NT2/D1 (cell line): ENCODE results near the gene SLIT3.

ENCODE experiments used
- DNase-seq: peaks from one replicate; pipeline ENCODE4 v3.0.0-alpha.2; 2011; ENCODE audit warnings: low read depth, low spot score
- H3K27me3 ChIP-seq: 2 replicates; pipeline ENCODE4 v1.6.0; 2011; ENCODE audit warnings: mild to moderate bottlenecking; ENCODE audit not compliant: insufficient read length, insufficient read depth
- H3K36me3 ChIP-seq: 2 replicates; pipeline ENCODE4 v1.6.1; 2011; ENCODE audit warnings: mild to moderate bottlenecking, low read length, mixed read lengths; ENCODE audit not compliant: insufficient read depth, insufficient read length
- H3K4me1 ChIP-seq: 2 replicates; pipeline ENCODE4 v1.5.1; 2011; ENCODE audit not compliant: insufficient read depth, insufficient read length
- H3K4me3 ChIP-seq: 2 replicates; pipeline ENCODE4 v1.5.1; 2011; ENCODE audit warnings: low read depth; ENCODE audit not compliant: insufficient read length
- H3K9ac ChIP-seq: 2 replicates; pipeline ENCODE4 v1.6.0; 2011; ENCODE audit warnings: low read depth; ENCODE audit not compliant: insufficient read length
- H3K9me3 ChIP-seq: 2 replicates; pipeline ENCODE4 v1.5.1; 2011; ENCODE audit warnings: mild to moderate bottlenecking, low read length; ENCODE audit not compliant: insufficient read depth
- SUZ12 ChIP-seq: IDR thresholded peaks from 2 replicates; pipeline ENCODE4 v1.6.1; 2011; ENCODE audit not compliant: insufficient read length, insufficient read depth; ENCODE audit errors: extremely low read depth
- YY1 ChIP-seq: IDR thresholded peaks from 2 replicates; pipeline ENCODE4 v1.6.1; 2011; ENCODE audit not compliant: insufficient read length, insufficient read depth
- ZNF274 ChIP-seq: IDR thresholded peaks from 2 replicates; pipeline ENCODE4 v1.6.1; 2011; ENCODE audit warnings: mild to moderate bottlenecking, low read depth, low read length

Gene SLIT3

DNA sequence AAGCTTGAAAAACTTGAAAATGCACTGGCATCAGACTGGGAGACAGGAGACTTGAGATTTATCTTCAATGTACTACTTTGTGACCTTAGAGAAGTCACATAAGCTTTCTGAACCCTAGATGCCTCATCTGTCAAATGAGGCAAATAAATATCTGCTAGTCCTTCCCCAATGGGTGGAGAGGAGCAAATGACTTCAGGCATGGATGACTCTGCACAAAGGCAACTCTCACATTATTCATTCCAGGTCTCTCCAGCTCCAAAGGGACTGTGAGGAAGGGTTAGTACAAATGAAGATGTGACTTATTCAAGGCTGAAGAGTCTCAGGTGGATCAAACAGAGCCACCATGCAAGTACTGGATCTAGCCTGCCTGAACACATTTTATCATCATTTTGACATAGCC lies 228.7 kb downstream of the SLIT3 start:
- no peak overlapping the region for H3K4me3 ChIP-seq
- no peak overlapping the region for H3K9ac ChIP-seq
- DNase-seq = no peak
- H3K27me3 ChIP-seq = no peaks in the 10 kb centered on the region
- no peaks in the 10 kb centered on the region for H3K9me3 ChIP-seq
- H3K4me1 ChIP-seq = no peaks in the 10 kb centered on the region
- no peaks in the 10 kb centered on the region for H3K36me3 ChIP-seq
- TF ChIP-seq ZNF274 = no peak
- TF ChIP-seq YY1 = no peak
- TF ChIP-seq SUZ12 = no peak

- no peak for DNase-seq
- H3K9me3 ChIP-seq = no peaks in the 10 kb centered on the region
- no peaks in the 10 kb centered on the region for H3K36me3 ChIP-seq
- no peaks in the 10 kb centered on the region for H3K27me3 ChIP-seq
- no peak for TF ChIP-seq SUZ12
- TF ChIP-seq ZNF274 = no peak
- no peak for TF ChIP-seq YY1
- no peak overlapping the region for H3K9ac ChIP-seq
- H3K4me3 ChIP-seq = no peak overlapping the region
- peaks cover 2% of the 10 kb centered on the region for H3K4me1 ChIP-seq
These were observed 230.5 kb downstream of the SLIT3 start for GRCh38 chr5:169070413-169070812.

DNA sequence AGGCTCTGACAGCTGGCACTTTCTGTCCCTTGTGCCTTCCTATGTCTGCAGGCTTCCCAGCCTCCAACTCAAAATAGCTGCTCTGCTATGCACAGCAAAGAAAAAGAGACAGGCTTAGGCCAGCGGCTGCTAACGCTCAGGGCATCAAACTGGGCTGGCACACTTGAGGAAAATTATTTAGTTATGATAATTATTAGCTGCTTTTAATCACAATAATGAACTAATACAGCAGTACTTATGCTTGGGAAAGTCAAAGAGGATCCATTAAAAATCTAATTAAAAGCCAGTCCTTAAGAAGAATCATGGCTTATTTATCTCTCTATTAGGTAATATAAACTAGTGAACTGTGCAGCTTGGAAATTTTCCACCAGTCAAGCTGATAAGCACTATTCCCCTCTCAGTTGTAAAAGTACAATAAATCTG lies 233.2 kb downstream of the SLIT3 start:
- Histone ChIP-seq H3K9me3 (no peaks in the 10 kb centered on the region), H3K36me3 (no peaks in the 10 kb centered on the region), H3K27me3 (no peaks in the 10 kb centered on the region), H3K4me3 (no peak overlapping the region), H3K4me1 (peaks cover 3% of the 10 kb centered on the region), H3K9ac (no peak overlapping the region)
- TF ChIP-seq YY1 (no peak), ZNF274 (no peak), SUZ12 (no peak)
- DNase-seq = no peak

GRCh38 chr5:169065400-169065799 lies 235.5 kb downstream of the SLIT3 start:
- no peak for DNase-seq
- H3K4me3 ChIP-seq = no peak overlapping the region
- H3K27me3 ChIP-seq = no peaks in the 10 kb centered on the region
- H3K9me3 ChIP-seq = no peaks in the 10 kb centered on the region
- TF ChIP-seq SUZ12 (no peak), ZNF274 (no peak), YY1 (no peak)
- H3K4me1 ChIP-seq = peaks cover 3% of the 10 kb centered on the region
- H3K36me3 ChIP-seq = no peaks in the 10 kb centered on the region
- no peak overlapping the region for H3K9ac ChIP-seq

DNA sequence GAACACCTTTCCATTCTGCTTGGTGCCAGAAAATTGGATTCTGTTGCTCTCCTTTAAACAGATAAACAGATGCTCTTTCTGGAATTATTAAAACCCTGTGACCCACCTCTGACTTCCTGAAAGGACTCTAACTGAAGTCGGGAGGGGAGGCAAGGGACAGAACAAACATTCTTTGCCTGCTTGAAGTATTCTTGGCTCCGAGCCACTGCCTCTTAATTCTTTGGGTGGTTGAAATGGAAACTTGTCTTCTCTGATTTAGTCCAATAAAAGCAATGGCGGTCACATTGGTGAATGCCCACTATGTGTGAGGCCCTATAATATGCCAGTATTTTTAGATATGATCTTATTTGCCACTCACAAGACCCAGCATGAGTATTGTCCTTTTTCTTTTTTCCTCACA lies 236.8 kb downstream of the SLIT3 start:
- no peaks in the 10 kb centered on the region for H3K27me3 ChIP-seq
- no peak for DNase-seq
- H3K4me3 ChIP-seq = no peak overlapping the region
- H3K36me3 ChIP-seq = no peaks in the 10 kb centered on the region
- H3K9me3 ChIP-seq = no peaks in the 10 kb centered on the region
- peaks cover 3% of the 10 kb centered on the region for H3K4me1 ChIP-seq
- no peak overlapping the region for H3K9ac ChIP-seq
- no peak for TF ChIP-seq ZNF274
- no peak for TF ChIP-seq SUZ12
- no peak for TF ChIP-seq YY1

GRCh38 chr5:169063316-169063953 lies 237.5 kb downstream of the SLIT3 start:
- no peak overlapping the region for H3K4me3 ChIP-seq
- peak overlapping the region; percentile 13 for H3K9ac ChIP-seq
- H3K4me1 ChIP-seq = peaks cover 3% of the 10 kb centered on the region
- TF ChIP-seq YY1 = no peak
- TF ChIP-seq SUZ12 = no peak
- TF ChIP-seq ZNF274 = no peak
- no peaks in the 10 kb centered on the region for H3K27me3 ChIP-seq
- DNase-seq = no peak
- H3K36me3 ChIP-seq = no peaks in the 10 kb centered on the region
- H3K9me3 ChIP-seq = no peaks in the 10 kb centered on the region

GRCh38 chr5:169062690-169063089 lies 238.2 kb downstream of the SLIT3 start:
- Histone ChIP-seq H3K4me3 (no peak overlapping the region), H3K9me3 (no peaks in the 10 kb centered on the region), H3K9ac (no peak overlapping the region), H3K4me1 (peaks cover 3% of the 10 kb centered on the region), H3K36me3 (no peaks in the 10 kb centered on the region), H3K27me3 (no peaks in the 10 kb centered on the region)
- TF ChIP-seq ZNF274 = no peak
- TF ChIP-seq YY1 = no peak
- no peak for TF ChIP-seq SUZ12
- no peak for DNase-seq

GRCh38 chr5:169054506-169054905 lies 246.4 kb downstream of the SLIT3 start:
- no peak for DNase-seq

More at GRCh38 chr5:169054506-169054905, 246.4 kb downstream of the SLIT3 start:
- no peaks in the 10 kb centered on the region for H3K9me3 ChIP-seq
- no peak for TF ChIP-seq SUZ12
- TF ChIP-seq YY1 = no peak
- TF ChIP-seq ZNF274 = no peak
- H3K9ac ChIP-seq = no peak overlapping the region
- peaks cover 3% of the 10 kb centered on the region for H3K4me1 ChIP-seq
- H3K4me3 ChIP-seq = no peak overlapping the region
- no peaks in the 10 kb centered on the region for H3K36me3 ChIP-seq
- H3K27me3 ChIP-seq = no peaks in the 10 kb centered on the region
